Upper lobe of left lung (tissue), 4 donors: ENCODE measurements around the gene AP3B2.

Experiments used
- CTCF ChIP-seq, 6 experiments: fragments of 450-650 bp in 4 of 6; fragments of 200-600 bp in 2 of 6; sonication (generic) in 2 of 6; IDR thresholded peaks; one replicate each; pipeline ENCODE4 v1.5.1; 2016 to 2019; ENCODE audit warnings: antibody characterized with exemption in 6 of 6
- POLR2A ChIP-seq, 4 donors: fragments of 450-650 bp; IDR thresholded peaks; one replicate each; pipeline ENCODE4 v1.5.1; 2016 to 2017; ENCODE audit warnings: antibody characterized with exemption in 4 of 4, mild to moderate bottlenecking in 2 of 4

- TF ChIP-seq CTCF (IDR thresholded peaks at IDR 0.05): no peak
- TF ChIP-seq POLR2A (IDR thresholded peaks at IDR 0.05): no peak
Observed at GRCh38 chr15:82640672-82641071, 69.0 kb downstream of the AP3B2 start.
